Coronary artery (tissue), 2 donors: Measurements from ENCODE around the gene ALS2CL.
"Not testable (repeated sequence)": the region's sequence is repeated elsewhere in the genome, so short reads cannot be mapped to it uniquely, and the experiment has no call there.

Experiments
- DNase-seq: peaks from one replicate; pipeline ENCODE4 v3.0.0-alpha.2; 2017; ENCODE audit warnings: low spot score
- H3K27ac ChIP-seq, 2 donors: fragments of 200-600 bp; sonication (generic); one replicate each; pipeline ENCODE4 v1.5.1; 2016 to 2019
- H3K4me3 ChIP-seq: fragments of 200-600 bp; sonication (generic); 2 replicates; pipeline ENCODE4 v1.5.1; 2016; ENCODE audit warnings: mild to moderate bottlenecking, moderate library complexity
- TF ChIP-seq, protein P1 (sequence below): fragments of 200-600 bp; sonication (generic); IDR thresholded peaks from one replicate; pipeline ENCODE4 v1.5.1; 2019; ENCODE audit warnings: antibody characterized with exemption

Gene ALS2CL

DNA sequence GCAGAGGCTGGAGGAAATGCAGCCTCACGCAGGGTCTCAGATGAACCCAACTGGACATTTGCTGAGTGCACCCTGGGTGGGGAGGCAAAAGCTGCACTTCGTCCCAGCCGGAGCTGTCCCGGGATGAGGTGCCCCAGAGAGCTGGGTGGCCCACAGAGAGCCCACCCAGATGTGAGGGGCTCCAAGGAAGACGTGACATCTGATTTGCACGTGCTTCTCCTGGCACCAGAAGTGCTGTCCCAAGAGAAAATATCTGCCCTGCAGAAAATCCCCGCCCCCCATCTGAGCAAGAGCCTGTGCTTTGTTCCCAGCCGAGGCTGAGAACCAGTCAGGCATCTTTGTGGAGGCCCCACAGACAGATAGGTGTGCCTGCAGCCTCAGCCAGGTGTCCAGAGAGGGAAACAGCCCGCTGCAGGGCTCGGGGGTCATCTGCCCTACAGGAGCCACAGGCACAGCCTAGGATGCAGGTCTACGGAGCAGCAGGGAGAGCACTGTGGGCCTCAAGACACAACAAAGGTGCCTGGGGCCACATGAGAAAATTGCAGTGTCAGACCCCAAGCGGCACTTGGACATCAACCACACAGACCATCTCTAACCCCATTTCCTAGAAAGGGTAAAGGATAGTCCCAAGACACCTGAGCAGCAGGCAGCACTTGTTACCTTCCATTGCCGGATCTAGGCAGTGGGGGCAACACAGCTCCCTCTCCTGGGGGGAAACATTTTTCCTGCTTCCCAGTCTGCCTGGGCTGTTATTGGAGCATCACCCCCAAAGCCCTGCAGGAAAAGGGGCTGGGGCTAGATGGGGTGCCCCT lies 13.5 kb upstream of the ALS2CL start:
- peak; percentile 65 for DNase-seq
- TF ChIP-seq, protein P1, sequence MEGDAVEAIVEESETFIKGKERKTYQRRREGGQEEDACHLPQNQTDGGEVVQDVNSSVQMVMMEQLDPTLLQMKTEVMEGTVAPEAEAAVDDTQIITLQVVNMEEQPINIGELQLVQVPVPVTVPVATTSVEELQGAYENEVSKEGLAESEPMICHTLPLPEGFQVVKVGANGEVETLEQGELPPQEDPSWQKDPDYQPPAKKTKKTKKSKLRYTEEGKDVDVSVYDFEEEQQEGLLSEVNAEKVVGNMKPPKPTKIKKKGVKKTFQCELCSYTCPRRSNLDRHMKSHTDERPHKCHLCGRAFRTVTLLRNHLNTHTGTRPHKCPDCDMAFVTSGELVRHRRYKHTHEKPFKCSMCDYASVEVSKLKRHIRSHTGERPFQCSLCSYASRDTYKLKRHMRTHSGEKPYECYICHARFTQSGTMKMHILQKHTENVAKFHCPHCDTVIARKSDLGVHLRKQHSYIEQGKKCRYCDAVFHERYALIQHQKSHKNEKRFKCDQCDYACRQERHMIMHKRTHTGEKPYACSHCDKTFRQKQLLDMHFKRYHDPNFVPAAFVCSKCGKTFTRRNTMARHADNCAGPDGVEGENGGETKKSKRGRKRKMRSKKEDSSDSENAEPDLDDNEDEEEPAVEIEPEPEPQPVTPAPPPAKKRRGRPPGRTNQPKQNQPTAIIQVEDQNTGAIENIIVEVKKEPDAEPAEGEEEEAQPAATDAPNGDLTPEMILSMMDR: no peak
- H3K27ac ChIP-seq: no peak overlapping the region
- H3K4me3 ChIP-seq: no peak overlapping the region

DNA sequence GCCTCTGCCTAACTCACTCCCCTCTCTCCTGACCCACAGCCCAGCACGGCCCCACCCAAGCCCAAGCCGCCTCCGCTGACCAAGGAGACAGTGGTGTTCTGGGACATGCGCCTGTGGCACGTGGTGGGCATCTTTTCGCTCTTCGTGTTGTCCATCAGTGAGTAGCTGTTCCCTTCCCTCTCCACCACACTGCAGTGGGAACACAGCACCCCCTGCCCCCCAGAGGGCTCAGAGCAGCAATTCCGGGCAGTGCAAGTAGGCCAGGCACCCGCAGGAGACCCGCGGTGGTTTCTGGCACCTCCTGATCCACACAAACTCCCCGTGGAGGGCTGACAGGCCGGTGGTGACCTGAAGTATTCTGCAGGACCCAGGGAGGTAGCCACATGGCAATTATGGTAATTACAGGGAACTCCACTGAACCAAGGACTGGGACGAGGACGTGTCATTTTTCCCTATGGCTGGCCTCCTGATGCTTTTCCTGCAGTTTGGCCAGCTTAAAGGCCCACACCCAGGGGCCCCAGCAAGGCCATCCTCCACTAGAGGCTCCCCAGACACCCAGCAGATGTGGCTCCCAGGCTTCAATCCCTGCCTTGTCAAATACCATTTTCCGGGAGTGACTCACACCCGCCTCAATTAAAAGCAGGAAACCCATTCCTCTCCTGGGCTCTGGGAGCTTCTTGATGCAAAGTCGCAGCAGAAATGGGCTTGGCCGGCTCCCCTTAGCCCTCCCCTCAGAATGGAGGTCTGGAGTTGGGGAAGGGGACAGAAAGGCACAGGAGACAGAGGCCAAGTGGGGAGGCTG lies 12.5 kb upstream of the ALS2CL start:
- no peak overlapping the region for H3K27ac ChIP-seq
- no peak overlapping the region for H3K4me3 ChIP-seq
- TF ChIP-seq, protein P1: no peak
- peak; percentile 70 for DNase-seq

DNA sequence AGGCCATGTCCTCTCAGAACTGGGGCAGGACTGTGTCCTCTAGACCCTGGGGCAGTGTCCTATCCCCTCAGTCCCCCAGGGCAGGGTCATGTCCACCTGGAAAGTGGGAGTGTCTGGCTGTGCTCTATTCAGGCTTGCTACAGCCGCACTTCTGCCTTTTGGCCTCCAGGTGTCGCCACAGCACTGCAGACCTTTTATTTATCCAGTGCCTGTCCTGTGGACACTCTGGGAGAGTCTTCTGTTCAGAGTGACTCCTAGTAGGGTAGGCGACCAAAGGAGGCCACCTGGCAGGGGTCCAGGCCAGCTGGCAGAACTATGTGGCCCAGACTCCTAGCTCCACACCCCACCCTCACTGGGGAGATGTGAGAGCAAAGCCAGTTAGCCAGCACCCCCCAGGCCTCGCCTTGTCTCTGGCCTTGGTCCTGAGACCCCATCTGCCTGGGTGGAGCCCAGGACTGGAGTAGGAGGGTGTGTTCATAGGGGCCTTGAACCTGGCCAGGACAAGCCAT lies 11.6 kb upstream of the ALS2CL start:
- Histone ChIP-seq H3K27ac (no peak overlapping the region), H3K4me3 (no peak overlapping the region)
- TF ChIP-seq, protein P1: peak; percentile 95
- no peak for DNase-seq

DNA sequence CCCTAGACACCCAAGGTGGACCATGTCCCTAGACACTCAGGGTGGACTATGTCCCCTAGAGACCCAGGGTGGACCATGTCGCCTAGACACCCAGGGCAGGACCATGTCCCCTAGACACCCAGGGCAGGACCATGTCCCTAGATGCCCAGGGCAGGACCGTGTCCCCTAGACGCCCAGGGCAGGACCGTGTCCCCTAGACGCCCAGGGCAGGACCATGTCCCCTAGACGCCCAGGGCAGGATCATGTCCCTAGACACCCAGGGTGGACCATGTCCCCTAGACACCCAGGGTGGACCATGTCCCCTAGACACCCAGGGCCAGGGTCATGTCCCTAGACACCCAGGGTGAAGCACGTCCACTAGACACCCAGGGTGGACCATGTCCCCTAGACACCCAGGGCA lies 10.9 kb upstream of the ALS2CL start:
- not testable (repeated sequence) for H3K27ac ChIP-seq, DNase-seq

DNA sequence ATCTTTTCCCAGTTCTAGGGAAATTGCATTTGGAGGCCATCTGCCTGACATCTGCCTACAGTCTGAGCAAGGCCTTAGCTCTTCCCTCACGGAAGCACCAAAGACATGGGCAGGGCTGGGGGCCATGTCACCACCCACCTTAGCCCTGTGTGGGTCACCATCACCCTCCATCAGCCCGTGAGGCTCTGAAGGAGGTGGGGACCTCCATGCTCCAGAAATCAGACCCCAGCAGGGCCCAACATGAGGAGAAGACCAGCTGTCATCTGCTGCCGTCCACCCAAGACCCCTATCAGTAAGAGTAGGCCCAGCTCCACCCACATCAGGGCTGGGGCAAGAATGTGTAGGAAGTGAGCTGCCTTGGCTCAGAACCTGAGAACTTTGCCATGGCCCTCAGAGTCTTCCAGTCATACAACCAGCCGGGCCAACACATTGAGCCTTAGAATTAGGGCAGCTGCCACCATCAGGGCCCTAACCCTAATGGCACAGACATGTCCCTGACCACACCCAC lies 9.6 kb upstream of the ALS2CL start:
- DNase-seq: no peak
- no peak overlapping the region for H3K27ac ChIP-seq
- no peak overlapping the region for H3K4me3 ChIP-seq
- TF ChIP-seq, protein P1: no peak

More for the DNA sequence above, 10.9 kb upstream of the ALS2CL start:
- H3K4me3 ChIP-seq: not testable (repeated sequence)

DNA sequence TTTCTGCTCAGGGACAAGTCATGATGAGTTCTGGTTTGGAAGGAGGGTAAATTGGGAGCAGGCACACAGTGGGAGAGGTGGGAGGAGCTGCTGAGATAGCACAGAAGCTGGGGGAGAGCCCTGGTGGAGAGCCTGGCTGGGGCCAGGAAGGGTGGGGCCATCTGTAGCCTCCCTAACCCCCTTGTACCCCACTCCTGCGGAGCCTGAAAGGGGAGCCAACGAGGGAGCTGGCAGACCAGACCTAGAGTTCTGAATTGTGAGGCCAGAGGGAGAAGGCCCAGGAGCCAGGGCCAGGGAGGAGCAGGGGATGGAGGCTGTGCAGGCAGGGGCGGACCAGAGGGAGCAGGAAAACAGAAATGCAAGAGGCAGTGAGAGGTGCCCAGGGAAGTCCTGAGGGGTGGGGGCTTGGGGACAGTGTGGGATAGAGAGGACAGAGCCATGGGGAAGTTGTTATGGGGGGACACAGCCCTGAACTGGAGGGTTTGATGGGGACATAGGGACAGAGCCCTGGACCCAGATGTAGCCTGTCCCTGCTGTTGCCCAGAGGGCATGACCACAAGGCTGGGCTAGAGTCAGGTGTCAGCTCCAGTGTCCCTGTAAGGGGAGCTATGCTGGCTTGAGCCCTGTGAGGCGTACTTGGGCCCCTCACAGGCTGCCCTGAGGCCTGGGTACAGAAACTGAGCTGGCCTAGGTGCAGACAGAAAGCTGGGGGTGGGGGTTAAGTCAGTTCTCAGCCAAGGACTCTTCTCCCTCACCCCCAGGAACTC lies 8.9 kb upstream of the ALS2CL start:
- no peak overlapping the region for H3K27ac ChIP-seq
- no peak for DNase-seq
- TF ChIP-seq, protein P1: no peak
- no peak overlapping the region for H3K4me3 ChIP-seq
